Heart right ventricle (tissue), 16 donors: ENCODE results near the gene TANGO6. TPM values are rescaled to one million over a fixed set of nuclear protein-coding genes. Genes with fewer than 3 reads are reported as not detected.

Source experiments
- ATAC-seq, 8 donors: fragments of 200-7000 bp; cut with Tn5 transposase; one replicate each; pipeline ENCODE4 v1.9.1; 2020; ENCODE audit warnings: mild to moderate bottlenecking in 8 of 8, moderate library complexity in 8 of 8, moderate number of reproducible peaks in 1 of 8
- DNase-seq, 2 donors: peaks; one replicate each; pipeline ENCODE4 v3.0.0-alpha.2; 2020
- H3K27ac ChIP-seq, 10 donors: fragments of 200-600 bp; sonication (generic) in 2 of 10; one replicate each; pipeline versions ENCODE4 v1.5.0 to v1.8.0; 2020 to 2022; ENCODE audit warnings: mild to moderate bottlenecking in 3 of 10
- H3K27me3 ChIP-seq, 7 donors: fragments of 200-600 bp; one replicate each; pipeline ENCODE4 v1.8.0; 2021 to 2022; ENCODE audit warnings: mild to moderate bottlenecking in 2 of 7
- H3K36me3 ChIP-seq, 9 donors: fragments of 200-600 bp; sonication (generic) in 1 of 9; one replicate each; pipeline versions ENCODE4 v1.5.0 to v1.8.0; 2020 to 2022; ENCODE audit warnings: mild to moderate bottlenecking in 2 of 9
- H3K4me1 ChIP-seq, 9 donors: fragments of 200-600 bp; sonication (generic) in 1 of 9; one replicate each; pipeline versions ENCODE4 v1.5.0 to v1.8.0; 2020 to 2022; ENCODE audit warnings: mild to moderate bottlenecking in 4 of 9
- H3K4me3 ChIP-seq, 10 donors: fragments of 200-600 bp; sonication (generic) in 2 of 10; one replicate each; pipeline versions ENCODE4 v1.5.0 to v1.8.0; 2020 to 2022; ENCODE audit warnings: mild to moderate bottlenecking in 7 of 10, moderate library complexity in 2 of 10
- H3K9me3 ChIP-seq, 11 donors: fragments of 200-600 bp in 10 of 11; sonication (generic) in 2 of 11; one replicate each; pipeline versions ENCODE4 v1.5.0 to v1.8.0; 2013 to 2022; ENCODE audit warnings: mild to moderate bottlenecking in 2 of 11, control low read depth in 1 of 11, moderate library complexity in 1 of 11
- CTCF ChIP-seq, 9 donors: fragments of 200-600 bp; sonication (generic) in 2 of 9; IDR thresholded peaks; one replicate each; pipeline versions ENCODE4 v1.5.0 to v1.8.0; 2021 to 2022; ENCODE audit warnings: antibody characterized with exemption in 9 of 9, mild to moderate bottlenecking in 5 of 9, moderate library complexity in 1 of 9
- WGBS, 2 donors: extraction: QIAGEN DNeasy Blood & Tissue Kit; methylation state at CpG; one replicate each; pipeline ENCODE4 v1.1.7; 2013; ENCODE audit warnings: inconsistent platforms in 1 of 2; 5-methylcytosine and 5-hydroxymethylcytosine counted together
- intact Hi-C, 10 donors: fragments of 100-400 bp; cut with DNase I; formaldehyde crosslinking; loops; one replicate each; pipeline versions ENCODE4 v1.11.1 to v1.14.2; 2022
- polyA plus RNA-seq, 2 donors: library from polyadenylated mRNA; stranded (reverse); fragments of 200-250 nt; gene quantifications; one replicate each; pipeline ENCODE4 v1.2.3, GENCODE V29; 2013
- total RNA-seq, 10 donors: library from RNA; stranded (reverse); fragmentation: NEBNext Ultra II Directional in 3 of 10; extraction: Animal tissue kit (Norgen Biotek cat#: 25700) in 3 of 10; gene quantifications; one replicate each; pipeline versions ENCODE4 v1.2.1 to v1.2.4, GENCODE V29; 2021 to 2023
- donor health status: Arrhythmogenic right ventricular cardiomyopathy.
- donor health status: ischemic (EF 13 %, LVEDD 7.1; RV severe dilation, severe dysfunction).
- donor health status: healthy with polysubstance abuse.
- donor health status: DM: no; HTN: yes; CAD: no.
- donor health status: DM: no; HTN: no; CAD: no.
- donor health status: ischemic (EF 25% LVEDD 6.9; RV normal size, moderate dysfunction).
- donor health status: ischemic (EF 25% LVEDD 5.7; RV mildly dilated, moderate dysfunction).
- donor health status: healthy.
- donor health status: DM: yes; HTN: yes; CAD: no.
- donor health status: Ischemic cardiomyopathy.
- donor health status: ischemic (EF 35%, LVEDD 5.7; RV mildly dilated, moderate dysfunction).
- donor health status: nonischemic (EF 11% LVEDD 7.7; RV severe dilation, severe dysfunction).
- donor health status: DM: yes; HTN: yes; CAD: no.
- donor health status: PGD.
- donor health status: ischemic (EF 29% LVEDD 5.4; RV normal size, mild dysfunction).
- donor health status: nonischemic (EF 23%, LVEDD 6.1; RV moderate dilation, normal function).

The TANGO6 gene
- total and polyA plus RNA-seq, 12 donors: 1.8 to 12.9 (median 8.0) TPM

DNA sequence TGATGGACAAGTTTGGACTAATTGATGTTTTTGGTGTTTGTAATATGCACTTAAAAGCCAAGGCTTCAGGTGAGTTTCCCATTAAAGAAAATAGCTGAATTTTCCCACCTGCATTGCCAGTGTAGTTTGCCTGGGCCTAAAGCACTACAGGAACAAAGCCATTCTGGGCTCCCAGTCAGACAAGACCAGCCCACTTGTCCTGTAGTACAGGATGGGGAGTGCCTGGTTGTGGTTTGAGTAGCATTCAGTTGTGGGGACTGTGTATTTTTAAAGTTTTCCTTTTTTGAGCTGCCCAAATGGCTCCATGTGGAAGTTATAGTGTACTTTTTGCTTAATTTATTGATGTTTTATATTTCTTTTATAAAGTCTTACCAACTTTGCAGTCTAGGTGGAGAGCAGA, 91.7 kb downstream of the TANGO6 start:
- Histone ChIP-seq H3K27me3 (no peaks in the 10 kb centered on the region), H3K9me3 (no peaks in the 10 kb centered on the region), H3K27ac (no peak overlapping the region), H3K36me3 (peaks cover 0 to 42% (median 0%) of the 10 kb centered on the region in 9 donors), H3K4me3 (no peak overlapping the region), H3K4me1 (no peaks in the 10 kb centered on the region)
- no peak for DNase-seq
- no peak for ATAC-seq
- no peak for TF ChIP-seq CTCF (IDR thresholded peaks at IDR 0.05)
- intact Hi-C loops: no loop called here

- WGBS, 2 donors: 77 to 85% methylated on average over 2 of the region's 2 CpGs
These were observed 93.7 kb downstream of the TANGO6 start for GRCh38 chr16:68936736-68937631.

GRCh38 chr16:68939692-68940320, 96.5 kb downstream of the TANGO6 start:
- 83 to 87% methylated on average over 3 of the region's 3 CpGs for WGBS, 2 donors
- intact Hi-C loops: no loop called here
- no peak overlapping the region for H3K27ac ChIP-seq
- H3K36me3 ChIP-seq: peaks cover 0 to 12% (median 4%) of the 10 kb centered on the region in 9 donors
- no peak for TF ChIP-seq CTCF (IDR thresholded peaks at IDR 0.05)
- no peaks in the 10 kb centered on the region for H3K27me3 ChIP-seq
- H3K4me3 ChIP-seq: no peak overlapping the region
- ATAC-seq: no peak
- peaks cover 0 to 11% (median 7%) of the 10 kb centered on the region in 11 donors for H3K9me3 ChIP-seq
- DNase-seq: no peak
- H3K4me1 ChIP-seq: no peaks in the 10 kb centered on the region

More at GRCh38 chr16:68936736-68937631, 93.7 kb downstream of the TANGO6 start:
- H3K27me3 ChIP-seq: no peaks in the 10 kb centered on the region
- no peaks in the 10 kb centered on the region for H3K4me1 ChIP-seq
- DNase-seq (no peak), ATAC-seq (no peak)
- no peak overlapping the region for H3K4me3 ChIP-seq
- intact Hi-C loops: no loop called here
- no peak overlapping the region for H3K27ac ChIP-seq
- no peaks in the 10 kb centered on the region for H3K9me3 ChIP-seq
- H3K36me3 ChIP-seq: peaks cover 0 to 22% (median 0%) of the 10 kb centered on the region in 9 donors
- TF ChIP-seq CTCF (IDR thresholded peaks at IDR 0.05): no peak

- peaks cover 0 to 17% (median 9%) of the 10 kb centered on the region in 11 donors for H3K9me3 ChIP-seq
- no peaks in the 10 kb centered on the region for H3K27me3 ChIP-seq
- intact Hi-C loops: no loop called here
- H3K36me3 ChIP-seq: peaks cover 0 to 21% (median 4%) of the 10 kb centered on the region in 9 donors
- no peak for ATAC-seq
- 93 to 94% methylated on average over 2 of the region's 2 CpGs for WGBS, 2 donors
- TF ChIP-seq CTCF (IDR thresholded peaks at IDR 0.05): no peak
- no peak overlapping the region for H3K27ac ChIP-seq
- H3K4me3 ChIP-seq: no peak overlapping the region
- H3K4me1 ChIP-seq: no peaks in the 10 kb centered on the region
- DNase-seq: no peak
These were observed 97.5 kb downstream of the TANGO6 start for GRCh38 chr16:68940816-68941215.
